ENCODE data around the gene RPL37. TPM values are rescaled to one million over a fixed set of nuclear protein-coding genes. Genes with fewer than 3 reads are reported as not detected.

The RPL37 gene
- total and polyA plus RNA-seq, 9 of the 15 experiments (the other 6 are each of a cell fraction or from before 2014, with no cell fraction given): 2,342 to 7,963 (median 4,091) TPM

GRCh38 chr5:40801771-40802562, 33.1 kb downstream of the RPL37 start (continued):
- TF ChIP-seq TSHZ1 (CRISPR knock-in tag; IDR thresholded peaks at IDR 0.05) (0 out of 2 replicates have a peak, but pooled peaks have one; percentile 4), ZNF444 (CRISPR knock-in tag; IDR thresholded peaks at IDR 0.05) (no peak), MTA2 (IDR thresholded peaks at IDR 0.05; ENCODE audit: low read depth) (peak; percentile 80), MCM3 (IDR thresholded peaks at IDR 0.05) (no peak), ZNF212 (CRISPR knock-in tag; IDR thresholded peaks at IDR 0.05) (no peak), TEAD4 (IDR thresholded peaks at IDR 0.05; ENCODE audit: low read length) (peak; percentile 93), TEAD4 (CRISPR knock-in tag; IDR thresholded peaks at IDR 0.05; ENCODE audit: borderline replicate concordance) (no peak), CBX5 (IDR thresholded peaks at IDR 0.05; ENCODE audit: borderline replicate concordance, low read depth) (no peak), MLX (CRISPR knock-in tag; conservative IDR thresholded peaks at IDR 0.05) (no peak), TAF9B (IDR thresholded peaks at IDR 0.05; ENCODE audit: partially characterized antibody) (peak; percentile 66), TCF3 (CRISPR knock-in tag; IDR thresholded peaks at IDR 0.05) (peak; percentile 80), GATAD2A (IDR thresholded peaks at IDR 0.05) (peak; percentile 90)
- TF ChIP-seq, protein P1, sequence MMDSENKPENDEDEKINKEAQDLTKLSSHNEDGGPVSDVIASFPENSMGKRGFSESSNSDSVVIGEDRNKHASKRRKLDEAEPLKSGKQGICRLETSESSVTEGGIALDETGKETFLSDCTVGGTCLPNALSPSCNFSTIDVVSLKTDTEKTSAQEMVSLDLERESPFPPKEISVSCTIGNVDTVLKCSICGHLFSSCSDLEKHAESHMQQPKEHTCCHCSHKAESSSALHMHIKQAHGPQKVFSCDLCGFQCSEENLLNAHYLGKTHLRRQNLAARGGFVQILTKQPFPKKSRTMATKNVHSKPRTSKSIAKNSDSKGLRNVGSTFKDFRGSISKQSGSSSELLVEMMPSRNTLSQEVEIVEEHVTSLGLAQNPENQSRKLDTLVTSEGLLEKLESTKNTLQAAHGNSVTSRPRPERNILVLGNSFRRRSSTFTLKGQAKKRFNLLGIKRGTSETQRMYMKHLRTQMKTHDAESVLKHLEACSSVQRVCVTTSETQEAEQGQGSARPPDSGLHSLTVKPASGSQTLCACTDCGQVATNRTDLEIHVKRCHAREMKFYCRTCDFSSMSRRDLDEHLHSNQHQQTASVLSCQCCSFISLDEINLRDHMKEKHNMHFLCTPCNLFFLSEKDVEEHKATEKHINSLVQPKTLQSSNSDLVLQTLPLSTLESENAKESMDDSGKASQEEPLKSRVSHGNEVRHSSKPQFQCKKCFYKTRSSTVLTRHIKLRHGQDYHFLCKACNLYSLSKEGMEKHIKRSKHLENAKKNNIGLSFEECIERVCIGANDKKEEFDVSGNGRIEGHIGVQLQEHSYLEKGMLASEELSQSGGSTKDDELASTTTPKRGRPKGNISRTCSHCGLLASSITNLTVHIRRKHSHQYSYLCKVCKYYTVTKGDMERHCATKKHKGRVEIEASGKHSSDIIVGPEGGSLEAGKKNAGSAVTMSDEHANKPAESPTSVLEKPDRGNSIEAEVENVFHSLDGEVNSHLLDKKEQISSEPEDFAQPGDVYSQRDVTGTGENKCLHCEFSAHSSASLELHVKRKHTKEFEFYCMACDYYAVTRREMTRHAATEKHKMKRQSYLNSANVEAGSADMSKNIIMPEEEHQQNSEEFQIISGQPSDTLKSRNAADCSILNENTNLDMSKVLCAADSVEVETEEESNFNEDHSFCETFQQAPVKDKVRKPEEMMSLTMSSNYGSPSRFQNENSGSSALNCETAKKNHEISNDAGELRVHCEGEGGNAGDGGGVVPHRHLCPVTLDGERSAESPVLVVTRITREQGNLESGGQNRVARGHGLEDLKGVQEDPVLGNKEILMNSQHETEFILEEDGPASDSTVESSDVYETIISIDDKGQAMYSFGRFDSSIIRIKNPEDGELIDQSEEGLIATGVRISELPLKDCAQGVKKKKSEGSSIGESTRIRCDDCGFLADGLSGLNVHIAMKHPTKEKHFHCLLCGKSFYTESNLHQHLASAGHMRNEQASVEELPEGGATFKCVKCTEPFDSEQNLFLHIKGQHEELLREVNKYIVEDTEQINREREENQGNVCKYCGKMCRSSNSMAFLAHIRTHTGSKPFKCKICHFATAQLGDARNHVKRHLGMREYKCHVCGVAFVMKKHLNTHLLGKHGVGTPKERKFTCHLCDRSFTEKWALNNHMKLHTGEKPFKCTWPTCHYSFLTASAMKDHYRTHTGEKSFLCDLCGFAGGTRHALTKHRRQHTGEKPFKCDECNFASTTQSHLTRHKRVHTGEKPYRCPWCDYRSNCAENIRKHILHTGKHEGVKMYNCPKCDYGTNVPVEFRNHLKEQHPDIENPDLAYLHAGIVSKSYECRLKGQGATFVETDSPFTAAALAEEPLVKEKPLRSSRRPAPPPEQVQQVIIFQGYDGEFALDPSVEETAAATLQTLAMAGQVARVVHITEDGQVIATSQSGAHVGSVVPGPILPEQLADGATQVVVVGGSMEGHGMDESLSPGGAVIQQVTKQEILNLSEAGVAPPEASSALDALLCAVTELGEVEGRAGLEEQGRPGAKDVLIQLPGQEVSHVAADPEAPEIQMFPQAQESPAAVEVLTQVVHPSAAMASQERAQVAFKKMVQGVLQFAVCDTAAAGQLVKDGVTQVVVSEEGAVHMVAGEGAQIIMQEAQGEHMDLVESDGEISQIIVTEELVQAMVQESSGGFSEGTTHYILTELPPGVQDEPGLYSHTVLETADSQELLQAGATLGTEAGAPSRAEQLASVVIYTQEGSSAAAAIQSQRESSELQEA (IDR thresholded peaks at IDR 0.05; ENCODE audit: low read depth): no peak
- TF ChIP-seq, protein P2, sequence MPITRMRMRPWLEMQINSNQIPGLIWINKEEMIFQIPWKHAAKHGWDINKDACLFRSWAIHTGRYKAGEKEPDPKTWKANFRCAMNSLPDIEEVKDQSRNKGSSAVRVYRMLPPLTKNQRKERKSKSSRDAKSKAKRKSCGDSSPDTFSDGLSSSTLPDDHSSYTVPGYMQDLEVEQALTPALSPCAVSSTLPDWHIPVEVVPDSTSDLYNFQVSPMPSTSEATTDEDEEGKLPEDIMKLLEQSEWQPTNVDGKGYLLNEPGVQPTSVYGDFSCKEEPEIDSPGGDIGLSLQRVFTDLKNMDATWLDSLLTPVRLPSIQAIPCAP (CRISPR knock-in tag; IDR thresholded peaks at IDR 0.05; ENCODE audit: borderline replicate concordance): no peak
